Endothelial cell (in vitro differentiated cells): Measurements from ENCODE around the gene AQP5. TPM values are rescaled to one million over a fixed set of nuclear protein-coding genes. Genes with fewer than 3 reads are reported as not detected.
A peak's percentile ranks its signal among the peaks of the same experiment; 100 is the strongest.

Source experiments
- DNase-seq: peaks from one replicate; pipeline ENCODE4 v3.0.0; 2021; ENCODE audit warnings: low spot score
- H3K27ac Mint-ChIP-seq: one replicate; pipeline ENCODE4 v1.8.0; 2021; ENCODE audit warnings: mixed read lengths, inconsistent platforms; ENCODE audit not compliant: unreplicated experiment
- H3K27me3 Mint-ChIP-seq: one replicate; pipeline ENCODE4 v1.8.0; 2021; ENCODE audit warnings: mild to moderate bottlenecking, moderate library complexity, mixed read lengths, inconsistent platforms; ENCODE audit not compliant: unreplicated experiment
- H3K36me3 Mint-ChIP-seq: one replicate; pipeline ENCODE4 v1.8.0; 2021; ENCODE audit warnings: mild to moderate bottlenecking, low read depth, mixed read lengths, inconsistent platforms; ENCODE audit not compliant: unreplicated experiment
- H3K4me1 Mint-ChIP-seq: one replicate; pipeline ENCODE4 v1.8.0; 2021; ENCODE audit warnings: mild to moderate bottlenecking, mixed read lengths, inconsistent platforms; ENCODE audit not compliant: unreplicated experiment
- H3K4me3 Mint-ChIP-seq: one replicate; pipeline ENCODE4 v1.8.0; 2021; ENCODE audit warnings: mild to moderate bottlenecking, mixed read lengths, inconsistent platforms; ENCODE audit not compliant: unreplicated experiment
- H3K9me3 Mint-ChIP-seq: one replicate; pipeline ENCODE4 v1.8.0; 2021; ENCODE audit warnings: mixed read lengths, inconsistent platforms; ENCODE audit not compliant: unreplicated experiment
- CTCF ChIP-seq: fragments of 200-600 bp; sonication (generic); IDR thresholded peaks from one replicate; pipeline ENCODE4 v1.5.0; 2021; ENCODE audit warnings: antibody characterized with exemption; ENCODE audit not compliant: unreplicated experiment
- total RNA-seq: library from RNA; stranded (reverse); fragmentation: NEBNext Ultra II Directional; extraction: Animal tissue kit (Norgen Biotek cat#: 25700); gene quantifications from one replicate; pipeline ENCODE4 v1.2.1, GENCODE V29; 2021; ENCODE audit not compliant: unreplicated experiment

The AQP5 gene
- total RNA-seq, 1 donor from 2014 or later = 0.26 TPM

- no peak for DNase-seq
- no peak for TF ChIP-seq CTCF
- Mint-ChIP-seq H3K36me3 (peaks cover 4% of the 10 kb centered on the region), H3K27me3 (peaks cover 3% of the 10 kb centered on the region), H3K4me1 (peaks cover 5% of the 10 kb centered on the region), H3K27ac (no peak overlapping the region), H3K4me3 (no peak overlapping the region), H3K9me3 (no peaks in the 10 kb centered on the region)
Measured at GRCh38 chr12:49973361-49973830, 11.7 kb downstream of the AQP5 start.

GRCh38 chr12:49974231-49974675 lies 12.6 kb downstream of the AQP5 start:
- H3K9me3 Mint-ChIP-seq = no peaks in the 10 kb centered on the region
- H3K27me3 Mint-ChIP-seq = peaks cover 3% of the 10 kb centered on the region
- peaks cover 4% of the 10 kb centered on the region for H3K36me3 Mint-ChIP-seq
- peaks cover 13% of the 10 kb centered on the region for H3K4me1 Mint-ChIP-seq
- no peak for TF ChIP-seq CTCF
- H3K4me3 Mint-ChIP-seq = no peak overlapping the region
- DNase-seq = peak; percentile 63
- H3K27ac Mint-ChIP-seq = no peak overlapping the region

- Mint-ChIP-seq H3K9me3 (no peaks in the 10 kb centered on the region), H3K27ac (no peak overlapping the region), H3K4me1 (peaks cover 18% of the 10 kb centered on the region), H3K27me3 (peaks cover 3% of the 10 kb centered on the region), H3K4me3 (no peak overlapping the region), H3K36me3 (peaks cover 4% of the 10 kb centered on the region)
- DNase-seq = no peak
- TF ChIP-seq CTCF = no peak
Measured at GRCh38 chr12:49974677-49975317, 13.1 kb downstream of the AQP5 start.

GRCh38 chr12:49975318-49975761 lies 13.7 kb downstream of the AQP5 start:
- Mint-ChIP-seq H3K27me3 (peaks cover 3% of the 10 kb centered on the region), H3K27ac (no peak overlapping the region), H3K9me3 (no peaks in the 10 kb centered on the region), H3K36me3 (peaks cover 4% of the 10 kb centered on the region), H3K4me3 (no peak overlapping the region), H3K4me1 (peaks cover 22% of the 10 kb centered on the region)
- DNase-seq = no peak
- TF ChIP-seq CTCF = no peak

GRCh38 chr12:49976557-49976956 lies 14.9 kb downstream of the AQP5 start:
- DNase-seq = no peak
- H3K9me3 Mint-ChIP-seq = no peaks in the 10 kb centered on the region
- H3K4me3 Mint-ChIP-seq = no peak overlapping the region
- peaks cover 3% of the 10 kb centered on the region for H3K27me3 Mint-ChIP-seq
- H3K4me1 Mint-ChIP-seq = peaks cover 29% of the 10 kb centered on the region
- H3K36me3 Mint-ChIP-seq = peaks cover 4% of the 10 kb centered on the region
- H3K27ac Mint-ChIP-seq = no peak overlapping the region
- TF ChIP-seq CTCF = no peak
